Esophagus muscularis mucosa (tissue), 4 donors: ENCODE results near the gene CBFA2T3.

Experiments
- EP300 ChIP-seq: sonication (generic); formaldehyde crosslinking; IDR thresholded peaks from one replicate; pipeline ENCODE4 v1.6.1; 2017; ENCODE audit warnings: antibody characterized with exemption
- POLR2A ChIP-seq: fragments of 450-650 bp; IDR thresholded peaks from one replicate; pipeline ENCODE4 v1.6.1; 2017; ENCODE audit warnings: antibody characterized with exemption, moderate library complexity, mild to moderate bottlenecking, low read depth
- TF ChIP-seq, protein P1 (sequence below), 3 experiments: fragments of 200-600 bp in 2 of 3; fragments of 450-650 bp in 1 of 3; sonication (generic) in 2 of 3; IDR thresholded peaks; one replicate each; pipeline ENCODE4 v1.5.1; 2017 to 2019; ENCODE audit warnings: antibody characterized with exemption in 3 of 3, mild to moderate bottlenecking in 2 of 3, moderate library complexity in 1 of 3

DNA sequence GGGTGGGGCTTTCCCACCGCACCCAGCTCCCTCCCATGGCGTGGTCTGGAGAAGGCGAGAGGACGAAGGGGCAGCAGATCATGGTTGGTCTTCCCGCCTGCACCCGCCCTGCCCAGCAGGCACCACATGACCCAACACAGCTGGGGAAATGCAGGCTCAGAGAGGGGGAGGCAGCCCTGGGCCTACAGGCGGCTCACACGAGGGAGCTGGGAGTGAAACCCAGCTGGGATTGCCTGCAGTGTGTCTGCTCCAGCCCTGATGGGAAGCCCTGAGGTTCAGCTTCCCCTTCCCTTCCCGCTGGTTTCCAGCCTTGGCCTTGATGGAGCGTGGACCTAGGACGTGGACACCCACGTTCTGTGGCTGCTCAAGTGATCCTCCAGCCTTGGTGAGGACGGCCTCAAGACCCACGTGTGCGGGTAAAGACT lies 90.6 kb downstream of the CBFA2T3 start:
- TF ChIP-seq POLR2A (no peak), EP300 (no peak)
- TF ChIP-seq, protein P1, sequence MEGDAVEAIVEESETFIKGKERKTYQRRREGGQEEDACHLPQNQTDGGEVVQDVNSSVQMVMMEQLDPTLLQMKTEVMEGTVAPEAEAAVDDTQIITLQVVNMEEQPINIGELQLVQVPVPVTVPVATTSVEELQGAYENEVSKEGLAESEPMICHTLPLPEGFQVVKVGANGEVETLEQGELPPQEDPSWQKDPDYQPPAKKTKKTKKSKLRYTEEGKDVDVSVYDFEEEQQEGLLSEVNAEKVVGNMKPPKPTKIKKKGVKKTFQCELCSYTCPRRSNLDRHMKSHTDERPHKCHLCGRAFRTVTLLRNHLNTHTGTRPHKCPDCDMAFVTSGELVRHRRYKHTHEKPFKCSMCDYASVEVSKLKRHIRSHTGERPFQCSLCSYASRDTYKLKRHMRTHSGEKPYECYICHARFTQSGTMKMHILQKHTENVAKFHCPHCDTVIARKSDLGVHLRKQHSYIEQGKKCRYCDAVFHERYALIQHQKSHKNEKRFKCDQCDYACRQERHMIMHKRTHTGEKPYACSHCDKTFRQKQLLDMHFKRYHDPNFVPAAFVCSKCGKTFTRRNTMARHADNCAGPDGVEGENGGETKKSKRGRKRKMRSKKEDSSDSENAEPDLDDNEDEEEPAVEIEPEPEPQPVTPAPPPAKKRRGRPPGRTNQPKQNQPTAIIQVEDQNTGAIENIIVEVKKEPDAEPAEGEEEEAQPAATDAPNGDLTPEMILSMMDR (IDR thresholded peaks at IDR 0.05), result no peak
